HepG2 (cell line): ENCODE results near the gene RPS6KC1. TPM values are rescaled to one million over a fixed set of nuclear protein-coding genes. Genes with fewer than 3 reads are reported as not detected.

Source experiments
- ATF2 ChIP-seq: sonication (generic); formaldehyde crosslinking; IDR thresholded peaks from 2 replicates; pipeline ENCODE4 v1.4.0; 2020; ENCODE audit warnings: missing genetic modification reagents
- ATRX ChIP-seq: sonication (generic); formaldehyde crosslinking; IDR thresholded peaks from 2 replicates; pipeline ENCODE4 v1.4.0; 2020; ENCODE audit warnings: missing genetic modification reagents, borderline replicate concordance
- DBP ChIP-seq: sonication (generic); formaldehyde crosslinking; IDR thresholded peaks from 2 replicates; pipeline ENCODE4 v1.4.0; 2020; ENCODE audit warnings: missing genetic modification reagents; ENCODE audit errors: not compliant biosample characterization
- KDM6A ChIP-seq: IDR thresholded peaks from 2 replicates; pipeline ENCODE4 v1.6.1; 2016; ENCODE audit warnings: low read depth
- MBD4 ChIP-seq: IDR thresholded peaks from 2 replicates; pipeline ENCODE4 v1.6.1; 2012; ENCODE audit warnings: low read length, inconsistent platforms, borderline replicate concordance
- MED1 ChIP-seq: sonication (generic); formaldehyde crosslinking; IDR thresholded peaks from 2 replicates; pipeline ENCODE4 v1.4.0; 2020; ENCODE audit warnings: missing genetic modification reagents
- PAX8 ChIP-seq: sonication (generic); formaldehyde crosslinking; IDR thresholded peaks from 2 replicates; pipeline ENCODE4 v1.8.0; 2022; ENCODE audit warnings: mild to moderate bottlenecking, missing genetic modification reagents, borderline replicate concordance
- SIN3A ChIP-seq: IDR thresholded peaks from 2 replicates; pipeline ENCODE4 v1.6.1; 2011; ENCODE audit warnings: low read depth, mild to moderate bottlenecking, control low read depth, low read length, borderline replicate concordance
- ZFP90 ChIP-seq: sonication (generic); formaldehyde crosslinking; IDR thresholded peaks from 2 replicates; pipeline ENCODE4 v1.8.0; 2022; ENCODE audit warnings: missing genetic modification reagents, mild to moderate bottlenecking, inconsistent platforms, borderline replicate concordance
- ZKSCAN1 ChIP-seq: fragments of 150-350 bp; IDR thresholded peaks from 2 replicates; pipeline ENCODE4 v1.6.1; 2014; ENCODE audit warnings: low read length
- ZNF350 ChIP-seq: sonication (generic); formaldehyde crosslinking; IDR thresholded peaks from 2 replicates; pipeline ENCODE4 v1.4.0; 2020; ENCODE audit warnings: mild to moderate bottlenecking, low read depth, missing genetic modification reagents, borderline replicate concordance
- ZNF589 ChIP-seq: sonication (generic); formaldehyde crosslinking; conservative IDR thresholded peaks from 2 replicates; pipeline ENCODE4 v1.8.0; 2022; ENCODE audit warnings: mild to moderate bottlenecking, moderate library complexity, missing genetic modification reagents
- ZNF775 ChIP-seq: sonication (generic); formaldehyde crosslinking; IDR thresholded peaks from 2 replicates; pipeline ENCODE4 v1.4.0; 2020; ENCODE audit warnings: missing genetic modification reagents, mild to moderate bottlenecking, moderate library complexity, borderline replicate concordance
- polyA plus RNA-seq, 8 experiments: library from polyadenylated mRNA; depleted of rRNA in 3 of 8; stranded (reverse) in 7 of 8; unstranded in 1 of 8; fragments of >200 nt; fragmentation: Illumina TruSeq in 4 of 8; extraction: Trizol in 4 of 8; gene quantifications; 2 replicates each; pipeline versions ENCODE4 v1.2.1 to v1.2.3, GENCODE V29; 2011 to 2016; ENCODE audit warnings: low read depth in 4 of 8, missing spikeins in 1 of 8, mixed read lengths in 1 of 8; ENCODE audit not compliant: insufficient read depth in 1 of 8
- total RNA-seq, 5 experiments: library from RNA; depleted of rRNA; stranded (reverse); fragments of >200 nt; fragmentation: Illumina TruSeq; extraction: Trizol; gene quantifications; 2 replicates each; pipeline ENCODE4 v1.2.3, GENCODE V29; 2016; ENCODE audit warnings: low read depth in 1 of 5
- TF ChIP-seq, protein P1 (sequence below): sonication (generic); formaldehyde crosslinking; IDR thresholded peaks from 2 replicates; pipeline ENCODE4 v1.4.0; 2020; ENCODE audit warnings: missing genetic modification reagents
- TF ChIP-seq, protein P2 (sequence below): sonication (generic); formaldehyde crosslinking; IDR thresholded peaks from 2 replicates; pipeline ENCODE4 v1.4.0; 2020; ENCODE audit warnings: missing genetic modification reagents, borderline replicate concordance
- TF ChIP-seq, protein P3 (sequence below): IDR thresholded peaks from 2 replicates; pipeline ENCODE4 v1.6.1; 2012; ENCODE audit warnings: low read depth, low read length, improper control_type of control experiment

Gene RPS6KC1
- total and polyA plus RNA-seq, 2 of the 13 experiments (the other 11 are each of a cell fraction or from before 2014, with no cell fraction given): 11.0 to 25.2 TPM

DNA sequence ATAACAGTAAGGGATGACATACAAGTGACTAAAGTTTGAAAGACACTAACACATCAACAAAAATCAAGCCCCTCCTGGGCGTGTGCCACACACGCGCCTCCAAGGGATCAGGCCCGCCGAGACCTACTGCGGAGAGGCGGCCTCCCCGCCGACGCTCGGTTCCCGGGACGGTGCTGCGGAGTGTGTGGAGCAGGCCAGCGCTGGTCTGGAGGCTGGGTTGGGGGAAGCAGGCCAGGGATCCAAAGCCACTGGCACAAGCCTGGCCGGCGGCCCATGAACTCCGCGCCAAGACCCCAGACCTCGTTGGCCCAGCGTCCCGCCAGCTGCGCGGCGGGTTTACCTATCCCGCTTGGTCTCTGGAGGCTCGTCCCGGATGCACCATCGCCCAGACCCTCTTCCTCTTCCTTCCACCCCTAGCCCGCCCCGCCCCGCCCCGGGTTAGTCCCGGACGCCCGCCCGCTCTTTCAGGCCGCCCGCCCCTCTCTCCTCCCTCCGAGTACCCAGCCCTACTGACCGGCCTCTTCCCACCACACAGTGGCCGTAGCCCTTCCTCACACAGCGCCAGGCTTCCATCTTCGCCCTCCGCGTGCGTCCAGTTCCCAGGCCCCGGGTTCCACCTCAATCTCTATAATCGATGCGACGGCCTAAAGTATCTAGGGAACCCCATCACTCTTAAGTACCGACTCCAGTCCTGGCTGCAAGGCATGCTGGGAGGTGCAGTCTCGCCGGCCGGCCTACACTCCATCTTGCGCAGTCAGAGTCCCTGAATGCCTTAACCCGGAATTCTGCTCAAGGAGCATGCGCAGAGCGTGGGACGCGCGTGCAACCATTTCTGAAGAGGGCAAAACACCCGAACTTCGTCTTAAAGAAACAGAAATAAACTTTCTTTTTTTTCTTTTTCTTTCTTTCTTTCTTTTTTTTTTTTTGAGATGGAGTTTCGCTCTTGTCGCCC is 35.7 kb upstream of the RPS6KC1 start, which contains the start of gene ANGEL2 (continued):
- TF ChIP-seq ATF2 (CRISPR knock-in tag) (peak; percentile 41; the same call in 1 of the 2 replicates), ZNF350 (CRISPR knock-in tag) (peak; percentile 86; the same call in 1 of the 2 replicates), ZFP90 (CRISPR knock-in tag) (peak; percentile 76; the same call in 1 of the 2 replicates), ZKSCAN1 (no peak), PAX8 (CRISPR knock-in tag) (peak; percentile 74; the same call in 1 of the 2 replicates), SIN3A (no peak; the same call in 1 of the 2 replicates), MBD4 (no peak), ATRX (CRISPR knock-in tag) (no peak), KDM6A (CRISPR knock-in tag) (no peak), ZNF589 (CRISPR knock-in tag) (peak; percentile 33; the same call in 1 of the 2 replicates), ZNF775 (CRISPR knock-in tag) (no peak), MED1 (CRISPR knock-in tag) (peak; percentile 48; the same call in 1 of the 2 replicates), DBP (CRISPR knock-in tag) (peak; percentile 71)
- TF ChIP-seq, protein P1, sequence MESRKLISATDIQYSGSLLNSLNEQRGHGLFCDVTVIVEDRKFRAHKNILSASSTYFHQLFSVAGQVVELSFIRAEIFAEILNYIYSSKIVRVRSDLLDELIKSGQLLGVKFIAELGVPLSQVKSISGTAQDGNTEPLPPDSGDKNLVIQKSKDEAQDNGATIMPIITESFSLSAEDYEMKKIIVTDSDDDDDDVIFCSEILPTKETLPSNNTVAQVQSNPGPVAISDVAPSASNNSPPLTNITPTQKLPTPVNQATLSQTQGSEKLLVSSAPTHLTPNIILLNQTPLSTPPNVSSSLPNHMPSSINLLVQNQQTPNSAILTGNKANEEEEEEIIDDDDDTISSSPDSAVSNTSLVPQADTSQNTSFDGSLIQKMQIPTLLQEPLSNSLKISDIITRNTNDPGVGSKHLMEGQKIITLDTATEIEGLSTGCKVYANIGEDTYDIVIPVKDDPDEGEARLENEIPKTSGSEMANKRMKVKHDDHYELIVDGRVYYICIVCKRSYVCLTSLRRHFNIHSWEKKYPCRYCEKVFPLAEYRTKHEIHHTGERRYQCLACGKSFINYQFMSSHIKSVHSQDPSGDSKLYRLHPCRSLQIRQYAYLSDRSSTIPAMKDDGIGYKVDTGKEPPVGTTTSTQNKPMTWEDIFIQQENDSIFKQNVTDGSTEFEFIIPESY (CRISPR knock-in tag): peak; percentile 37; the same call in 1 of the 2 replicates
- TF ChIP-seq, protein P2, sequence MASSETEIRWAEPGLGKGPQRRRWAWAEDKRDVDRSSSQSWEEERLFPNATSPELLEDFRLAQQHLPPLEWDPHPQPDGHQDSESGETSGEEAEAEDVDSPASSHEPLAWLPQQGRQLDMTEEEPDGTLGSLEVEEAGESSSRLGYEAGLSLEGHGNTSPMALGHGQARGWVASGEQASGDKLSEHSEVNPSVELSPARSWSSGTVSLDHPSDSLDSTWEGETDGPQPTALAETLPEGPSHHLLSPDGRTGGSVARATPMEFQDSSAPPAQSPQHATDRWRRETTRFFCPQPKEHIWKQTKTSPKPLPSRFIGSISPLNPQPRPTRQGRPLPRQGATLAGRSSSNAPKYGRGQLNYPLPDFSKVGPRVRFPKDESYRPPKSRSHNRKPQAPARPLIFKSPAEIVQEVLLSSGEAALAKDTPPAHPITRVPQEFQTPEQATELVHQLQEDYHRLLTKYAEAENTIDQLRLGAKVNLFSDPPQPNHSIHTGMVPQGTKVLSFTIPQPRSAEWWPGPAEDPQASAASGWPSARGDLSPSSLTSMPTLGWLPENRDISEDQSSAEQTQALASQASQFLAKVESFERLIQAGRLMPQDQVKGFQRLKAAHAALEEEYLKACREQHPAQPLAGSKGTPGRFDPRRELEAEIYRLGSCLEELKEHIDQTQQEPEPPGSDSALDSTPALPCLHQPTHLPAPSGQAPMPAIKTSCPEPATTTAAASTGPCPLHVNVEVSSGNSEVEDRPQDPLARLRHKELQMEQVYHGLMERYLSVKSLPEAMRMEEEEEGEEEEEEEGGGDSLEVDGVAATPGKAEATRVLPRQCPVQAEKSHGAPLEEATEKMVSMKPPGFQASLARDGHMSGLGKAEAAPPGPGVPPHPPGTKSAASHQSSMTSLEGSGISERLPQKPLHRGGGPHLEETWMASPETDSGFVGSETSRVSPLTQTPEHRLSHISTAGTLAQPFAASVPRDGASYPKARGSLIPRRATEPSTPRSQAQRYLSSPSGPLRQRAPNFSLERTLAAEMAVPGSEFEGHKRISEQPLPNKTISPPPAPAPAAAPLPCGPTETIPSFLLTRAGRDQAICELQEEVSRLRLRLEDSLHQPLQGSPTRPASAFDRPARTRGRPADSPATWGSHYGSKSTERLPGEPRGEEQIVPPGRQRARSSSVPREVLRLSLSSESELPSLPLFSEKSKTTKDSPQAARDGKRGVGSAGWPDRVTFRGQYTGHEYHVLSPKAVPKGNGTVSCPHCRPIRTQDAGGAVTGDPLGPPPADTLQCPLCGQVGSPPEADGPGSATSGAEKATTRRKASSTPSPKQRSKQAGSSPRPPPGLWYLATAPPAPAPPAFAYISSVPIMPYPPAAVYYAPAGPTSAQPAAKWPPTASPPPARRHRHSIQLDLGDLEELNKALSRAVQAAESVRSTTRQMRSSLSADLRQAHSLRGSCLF (CRISPR knock-in tag): no peak
- TF ChIP-seq, protein P3, sequence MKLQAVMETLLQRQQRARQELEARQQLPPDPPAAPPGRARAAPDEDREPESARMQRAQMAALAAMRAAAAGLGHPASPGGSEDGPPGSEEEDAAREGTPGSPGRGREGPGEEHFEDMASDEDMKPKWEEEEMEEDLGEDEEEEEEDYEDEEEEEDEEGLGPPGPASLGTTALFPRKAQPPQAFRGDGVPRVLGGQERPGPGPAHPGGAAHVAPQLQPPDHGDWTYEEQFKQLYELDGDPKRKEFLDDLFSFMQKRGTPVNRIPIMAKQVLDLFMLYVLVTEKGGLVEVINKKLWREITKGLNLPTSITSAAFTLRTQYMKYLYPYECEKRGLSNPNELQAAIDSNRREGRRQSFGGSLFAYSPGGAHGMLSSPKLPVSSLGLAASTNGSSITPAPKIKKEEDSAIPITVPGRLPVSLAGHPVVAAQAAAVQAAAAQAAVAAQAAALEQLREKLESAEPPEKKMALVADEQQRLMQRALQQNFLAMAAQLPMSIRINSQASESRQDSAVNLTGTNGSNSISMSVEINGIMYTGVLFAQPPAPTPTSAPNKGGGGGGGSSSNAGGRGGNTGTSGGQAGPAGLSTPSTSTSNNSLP: no peak
